Gastrocnemius medialis (tissue), 4 donors: ENCODE results near the gene IFIT1. TPM values are rescaled to one million over a fixed set of nuclear protein-coding genes. Genes with fewer than 3 reads are reported as not detected.

ENCODE experiments used
- ATAC-seq, 2 donors: fragments of 150-250 bp; one replicate each; pipeline ENCODE4 v1.9.1; 2016
- DNase-seq, 2 donors: peaks; one replicate each; pipeline ENCODE4 v3.0.0-alpha.2; 2019
- H3K27ac ChIP-seq, 4 donors: fragments of 200-600 bp; sonication (generic); 1 replicate in 1 of 4; 2 replicates in 3 of 4; pipeline ENCODE4 v1.5.1; 2016 to 2018; ENCODE audit warnings: mild to moderate bottlenecking in 2 of 4, moderate library complexity in 1 of 4
- H3K27me3 ChIP-seq, 3 donors: fragments of 200-600 bp; sonication (generic) in 2 of 3; 1 replicate in 1 of 3; 2 replicates in 2 of 3; pipeline versions ENCODE4 v1.5.1 to v1.6.0; 2016 to 2019; ENCODE audit warnings: mild to moderate bottlenecking in 1 of 3, moderate library complexity in 1 of 3
- H3K36me3 ChIP-seq, 2 donors: fragments of 200-600 bp; sonication (generic) in 1 of 2; one replicate each; pipeline ENCODE4 v1.5.1; 2017 to 2018
- H3K4me1 ChIP-seq, 2 donors: fragments of 200-600 bp; sonication (generic) in 1 of 2; one replicate each; pipeline ENCODE4 v1.5.1; 2016 to 2017; ENCODE audit warnings: mild to moderate bottlenecking in 2 of 2
- H3K4me3 ChIP-seq, 4 donors: fragments of 200-600 bp; sonication (generic) in 3 of 4; 1 replicate in 1 of 4; 2 replicates in 3 of 4; pipeline ENCODE4 v1.5.1; 2016 to 2019; ENCODE audit warnings: mild to moderate bottlenecking in 2 of 4
- H3K9me3 ChIP-seq, 3 donors: fragments of 200-600 bp; sonication (generic) in 2 of 3; 1 replicate in 1 of 3; 2 replicates in 2 of 3; pipeline ENCODE4 v1.5.1; 2016 to 2019
- CTCF ChIP-seq, 5 experiments: fragments of 450-650 bp in 3 of 5; fragments of 200-600 bp in 2 of 5; sonication (generic) in 2 of 5; IDR thresholded peaks in 4 of 5; conservative IDR thresholded peaks in 1 of 5; 1 replicate in 4 of 5; 2 replicates in 1 of 5; pipeline ENCODE4 v1.5.1; 2016 to 2019; ENCODE audit warnings: antibody characterized with exemption in 5 of 5, mild to moderate bottlenecking in 3 of 5, moderate library complexity in 3 of 5
- POLR2A ChIP-seq, 2 donors: fragments of 450-650 bp; IDR thresholded peaks; one replicate each; pipeline ENCODE4 v1.6.1; 2017; ENCODE audit warnings: antibody characterized with exemption in 2 of 2, mild to moderate bottlenecking in 2 of 2, moderate library complexity in 2 of 2
- in situ Hi-C, 4 donors: fragments of 200-750 bp; cut with MboI; loops; one replicate each; pipeline versions ENCODE4 v1.15.0 to v1.8.0; 2017; ENCODE audit warnings: low sequenced_read_pairs in 4 of 4
- intact Hi-C: fragments of 100-400 bp; cut with DNase I; formaldehyde crosslinking; loops from one replicate; pipeline ENCODE4 v1.15.1; 2023; ENCODE audit warnings: low total_unique reads
- total RNA-seq, 4 donors: library from RNA; depleted of rRNA; stranded (reverse); fragments of >200 nt; gene quantifications; one replicate each; pipeline versions ENCODE4 v1.1.0 to v1.2.3, GENCODE V29; 2016

The IFIT1 gene
- total RNA-seq, 4 donors from 2014 or later, result 1.8 to 8.9 (median 3.0) TPM

DNA sequence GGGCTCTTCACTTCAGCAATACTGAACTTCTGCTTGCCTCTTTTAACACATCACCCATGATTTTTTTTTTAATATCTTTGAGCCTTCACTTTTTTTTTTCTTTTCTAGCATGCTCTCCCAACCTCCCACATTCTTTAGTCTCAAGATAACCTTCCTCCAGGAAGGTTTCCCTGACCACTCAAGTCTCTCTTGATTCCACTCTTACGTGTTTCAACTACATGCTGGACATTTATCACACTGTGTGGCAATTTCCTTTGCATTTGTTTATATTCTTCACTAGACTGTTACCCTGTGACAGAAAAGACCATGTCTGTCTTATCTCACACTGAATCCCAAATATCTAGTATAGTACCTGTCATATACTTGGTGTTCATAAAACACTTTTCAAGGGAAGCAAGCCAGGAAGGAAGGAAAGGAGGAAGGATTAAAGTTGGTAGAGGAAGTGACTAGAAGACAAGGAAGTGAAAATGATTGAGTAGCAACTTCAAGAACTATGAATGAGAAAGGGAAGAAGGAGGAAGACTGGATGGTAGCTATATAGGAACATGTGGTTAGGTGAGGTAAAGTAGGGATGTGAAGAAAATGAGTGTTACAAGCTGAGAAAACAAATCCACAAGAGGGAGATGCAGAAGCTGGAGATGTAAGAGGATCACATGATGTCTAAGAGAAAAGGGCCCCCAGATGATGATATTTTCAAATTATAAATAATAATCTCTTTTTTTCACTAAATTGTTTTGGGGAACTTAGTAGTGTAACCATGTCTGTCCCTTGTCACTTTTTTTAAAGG is 62.3 kb downstream of the IFIT1 start:
- TF ChIP-seq POLR2A (IDR thresholded peaks at IDR 0.05) (no peak), CTCF (IDR thresholded peaks at IDR 0.05 in 4 of 5, conservative IDR thresholded peaks at IDR 0.05 in 1 of 5) (no peak)
- no peaks in the 10 kb centered on the region for H3K27me3 ChIP-seq
- in situ Hi-C loops, result no loop called here
- intact Hi-C loops, result no loop called here
- H3K9me3 ChIP-seq, result no peaks in the 10 kb centered on the region
- H3K27ac ChIP-seq, result no peak overlapping the region
- H3K36me3 ChIP-seq, result no peaks in the 10 kb centered on the region
- H3K4me3 ChIP-seq, result no peak overlapping the region
- DNase-seq (no peak), ATAC-seq (no peak)
- H3K4me1 ChIP-seq, result peaks cover 0 to 4% of the 10 kb centered on the region in 2 donors

Other genes with a start within 250 kb of the IFIT1 start
- 1 to 10 TPM in 1 of 4 donors, under 1 TPM in 1, not detected in 2; 0.85 to 1.1 TPM for gene CH25H, start 185.3 kb upstream of the IFIT1 start, total RNA-seq
- 10 to 100 TPM in 2 of 4 donors, 1 to 10 TPM in 2; 7.7 to 11.4 (median 9.3) TPM for gene LIPA, start 140.8 kb upstream of the IFIT1 start, total RNA-seq
- 1 to 10 TPM in 1 of 4 donors, under 1 TPM in 3; 0.41 to 2.1 (median 0.78) TPM for gene IFIT2, start 90.6 kb upstream of the IFIT1 start, total RNA-seq
- gene IFIT3, start 64.6 kb upstream of the IFIT1 start, total RNA-seq, result 1 to 10 TPM; 2.2 to 8.9 (median 3.7) TPM
- not detected for gene IFIT1B, start 14.6 kb upstream of the IFIT1 start, total RNA-seq
- 1 to 10 TPM; 2.4 to 5.5 (median 3.3) TPM for gene IFIT5, start 21.9 kb downstream of the IFIT1 start, total RNA-seq
- gene SLC16A12, start 143.0 kb downstream of the IFIT1 start, total RNA-seq, result 1 to 10 TPM in 3 of 4 donors, under 1 TPM in 1; 0.97 to 3.1 (median 1.4) TPM